OCI-LY3 (cell line): ENCODE results near the gene CYYR1.

Experiments used
- H2AFZ ChIP-seq: fragments of 200-600, 300-600 bp; shearing (Covaris generic); 2 replicates; pipeline ENCODE4 v1.6.0; 2014; ENCODE audit warnings: antibody characterized with exemption, low read depth, low read length
- H3K27ac ChIP-seq: fragments of 200-600, 300-600 bp; sonication (generic); 2 replicates; pipeline ENCODE4 v1.5.1; 2014; ENCODE audit warnings: mild to moderate bottlenecking, low read length, moderate library complexity, mixed read lengths
- H3K27me3 ChIP-seq: fragments of 200-600, 300-600 bp; sonication (generic); 2 replicates; pipeline ENCODE4 v1.6.1; 2014; ENCODE audit warnings: low read depth, low read length, mixed read lengths
- H3K36me3 ChIP-seq: fragments of 200-600, 300-600 bp; sonication (generic); replicated peaks from 2 replicates; pipeline ENCODE3; 2014; ENCODE audit warnings: low read depth, low read length, mixed read lengths
- H3K4me1 ChIP-seq: fragments of 300-600, 200-600 bp; sonication (generic); 2 replicates; pipeline ENCODE4 v1.6.1; 2014; ENCODE audit warnings: low read length, mixed read lengths
- H3K4me2 ChIP-seq: fragments of 200-600, 300-600 bp; sonication (generic); 2 replicates; pipeline ENCODE4 v1.6.1; 2014; ENCODE audit warnings: low read length, mixed read lengths
- H3K4me3 ChIP-seq: fragments of 300-600, 200-600 bp; sonication (generic); 2 replicates; pipeline ENCODE4 v1.5.1; 2014; ENCODE audit warnings: antibody characterized with exemption, mild to moderate bottlenecking, low read length, moderate library complexity
- H3K79me2 ChIP-seq: fragments of 300-600, 200-600 bp; shearing (Covaris generic); 2 replicates; pipeline ENCODE4 v1.6.1; 2014; ENCODE audit warnings: mild to moderate bottlenecking, low read length, mixed read lengths
- H3K9ac ChIP-seq: fragments of 300-600, 200-600 bp; shearing (Covaris generic); 2 replicates; pipeline ENCODE4 v1.6.0; 2014; ENCODE audit warnings: mild to moderate bottlenecking, low read length, moderate library complexity
- H3K9me3 ChIP-seq: fragments of 200-600, 300-600 bp; shearing (Covaris generic); 2 replicates; pipeline ENCODE4 v1.6.1; 2014; ENCODE audit warnings: low read length, mixed read lengths; ENCODE audit not compliant: insufficient read depth
- H4K20me1 ChIP-seq: fragments of 200-600, 300-600 bp; sonication (generic); 2 replicates; pipeline ENCODE4 v1.6.1; 2016; ENCODE audit warnings: low read length, mixed read lengths; ENCODE audit not compliant: insufficient read depth
- CTCF ChIP-seq: fragments of 200-600, 300-600 bp; sonication (generic); IDR thresholded peaks from 2 replicates; pipeline ENCODE4 v1.5.1; 2014; ENCODE audit warnings: antibody characterized with exemption, low read length, low read depth
- EZH2phosphoT487 ChIP-seq: fragments of 200-600 bp; shearing (Covaris generic); IDR thresholded peaks from 2 replicates; pipeline ENCODE4 v1.6.1; 2018; ENCODE audit warnings: antibody characterized with exemption, mixed run types, low read depth

Gene CYYR1

GRCh38 chr21:26591543-26591942 lies 18.5 kb upstream of the CYYR1 start:
- Histone ChIP-seq H3K36me3 (no peaks in the 10 kb centered on the region), H3K79me2 (no peaks in the 10 kb centered on the region), H3K27ac (no peak overlapping the region), H3K4me3 (no peak overlapping the region), H4K20me1 (no peaks in the 10 kb centered on the region), H3K9ac (no peak overlapping the region), H3K4me1 (no peaks in the 10 kb centered on the region), H3K27me3 (no peaks in the 10 kb centered on the region), H2AFZ (no peak overlapping the region), H3K9me3 (no peaks in the 10 kb centered on the region), H3K4me2 (no peak overlapping the region)
- no peak for TF ChIP-seq CTCF
- TF ChIP-seq EZH2phosphoT487, result no peak

GRCh38 chr21:26588446-26588845 lies 15.4 kb upstream of the CYYR1 start:
- no peaks in the 10 kb centered on the region for H3K36me3 ChIP-seq
- H3K79me2 ChIP-seq, result no peaks in the 10 kb centered on the region
- no peak overlapping the region for H2AFZ ChIP-seq
- H3K27me3 ChIP-seq, result no peaks in the 10 kb centered on the region
- H3K27ac ChIP-seq, result no peak overlapping the region
- no peak for TF ChIP-seq EZH2phosphoT487
- H3K9me3 ChIP-seq, result no peaks in the 10 kb centered on the region
- H3K4me3 ChIP-seq, result no peak overlapping the region
- no peaks in the 10 kb centered on the region for H4K20me1 ChIP-seq
- no peak overlapping the region for H3K4me2 ChIP-seq
- H3K9ac ChIP-seq, result no peak overlapping the region
- no peaks in the 10 kb centered on the region for H3K4me1 ChIP-seq

- no peaks in the 10 kb centered on the region for H3K4me1 ChIP-seq
- H3K4me2 ChIP-seq, result no peak overlapping the region
- H3K36me3 ChIP-seq, result no peaks in the 10 kb centered on the region
- H3K27me3 ChIP-seq, result no peaks in the 10 kb centered on the region
- H3K9ac ChIP-seq, result no peak overlapping the region
- TF ChIP-seq EZH2phosphoT487 (no peak), CTCF (no peak)
- H2AFZ ChIP-seq, result no peak overlapping the region
- H3K4me3 ChIP-seq, result no peak overlapping the region
- H3K9me3 ChIP-seq, result no peaks in the 10 kb centered on the region
- no peaks in the 10 kb centered on the region for H4K20me1 ChIP-seq
- no peak overlapping the region for H3K27ac ChIP-seq
- no peaks in the 10 kb centered on the region for H3K79me2 ChIP-seq
Measured at GRCh38 chr21:26587736-26588201, 14.7 kb upstream of the CYYR1 start.

- TF ChIP-seq EZH2phosphoT487, result no peak
- no peak for TF ChIP-seq CTCF
- Histone ChIP-seq H3K4me1 (no peaks in the 10 kb centered on the region), H3K27me3 (no peaks in the 10 kb centered on the region), H3K9me3 (no peaks in the 10 kb centered on the region; the same call in 1 of the 2 replicates), H3K9ac (no peak overlapping the region), H3K79me2 (no peaks in the 10 kb centered on the region), H3K4me2 (no peak overlapping the region), H3K36me3 (no peaks in the 10 kb centered on the region), H3K27ac (no peak overlapping the region), H4K20me1 (no peaks in the 10 kb centered on the region), H3K4me3 (no peak overlapping the region), H2AFZ (no peak overlapping the region)
Measured at GRCh38 chr21:26583769-26584168, 10.7 kb upstream of the CYYR1 start.

GRCh38 chr21:26581818-26582217 lies 8.7 kb upstream of the CYYR1 start:
- Histone ChIP-seq H3K79me2 (no peaks in the 10 kb centered on the region), H4K20me1 (no peaks in the 10 kb centered on the region), H3K36me3 (no peaks in the 10 kb centered on the region), H3K9me3 (no peaks in the 10 kb centered on the region; the same call in 1 of the 2 replicates), H2AFZ (no peak overlapping the region), H3K4me1 (no peaks in the 10 kb centered on the region), H3K27me3 (no peaks in the 10 kb centered on the region), H3K4me2 (no peak overlapping the region), H3K9ac (no peak overlapping the region), H3K27ac (no peak overlapping the region), H3K4me3 (no peak overlapping the region)
- TF ChIP-seq EZH2phosphoT487 (no peak), CTCF (no peak)
